H9 (cell line): ENCODE results near the gene NBEAL1. TPM values are rescaled to one million over a fixed set of nuclear protein-coding genes. Genes with fewer than 3 reads are reported as not detected.

Experiments
- DNase-seq: peaks from one replicate; pipeline ENCODE4 v3.0.0-alpha.2; 2017
- H2AFZ ChIP-seq: one replicate; pipeline ENCODE4 v1.6.1; 2013; ENCODE audit warnings: mild to moderate bottlenecking, low read length, control low read depth, moderate library complexity
- H2AK5ac ChIP-seq: 2 replicates; pipeline ENCODE4 v1.6.1; 2013; ENCODE audit warnings: low read length, control low read depth, mixed read lengths; ENCODE audit not compliant: insufficient read length
- H2BK120ac ChIP-seq: one replicate; pipeline ENCODE4 v1.6.1; 2013; ENCODE audit warnings: low read depth, mild to moderate bottlenecking, low read length, control low read depth, inconsistent platforms; ENCODE audit not compliant: poor library complexity, severe bottlenecking
- H2BK12ac ChIP-seq: 2 replicates; pipeline ENCODE4 v1.6.1; 2013; ENCODE audit warnings: low read length, control low read depth, mixed read lengths, low read depth; ENCODE audit not compliant: insufficient read length
- H2BK15ac ChIP-seq: 2 replicates; pipeline ENCODE4 v1.6.1; 2013; ENCODE audit warnings: low read depth, low read length, control low read depth
- H2BK20ac ChIP-seq: one replicate; pipeline ENCODE4 v1.6.1; 2013; ENCODE audit warnings: low read depth, mild to moderate bottlenecking, low read length, control low read depth, inconsistent platforms; ENCODE audit not compliant: poor library complexity, severe bottlenecking
- H2BK5ac ChIP-seq: 2 replicates; pipeline ENCODE4 v1.6.1; 2013; ENCODE audit warnings: low read length, control low read depth, mixed read lengths; ENCODE audit not compliant: insufficient read length
- H3K14ac ChIP-seq: 2 replicates; pipeline ENCODE4 v1.6.1; 2013; ENCODE audit warnings: low read length, control low read depth; ENCODE audit not compliant: insufficient read depth
- H3K18ac ChIP-seq: 2 replicates; pipeline ENCODE4 v1.6.1; 2013; ENCODE audit warnings: low read depth, mild to moderate bottlenecking, mixed read lengths, low read length, control low read depth; ENCODE audit not compliant: insufficient read length
- H3K23ac ChIP-seq: 2 replicates; pipeline ENCODE4 v1.6.1; 2013; ENCODE audit warnings: low read length, control low read depth, mixed read lengths, low read depth; ENCODE audit not compliant: insufficient read length
- H3K23me2 ChIP-seq: 2 replicates; pipeline ENCODE4 v1.6.1; 2013; ENCODE audit warnings: low read depth, mild to moderate bottlenecking, mixed read lengths, low read length, control low read depth; ENCODE audit not compliant: insufficient read length, poor library complexity, severe bottlenecking
- H3K27ac ChIP-seq: 2 replicates; pipeline ENCODE4 v1.5.1; 2013; ENCODE audit warnings: low read length, control low read depth, mixed read lengths, low read depth; ENCODE audit not compliant: insufficient read length
- H3K27me3 ChIP-seq: 2 replicates; pipeline ENCODE4 v1.6.1; 2013; ENCODE audit warnings: low read length, control low read depth, inconsistent platforms; ENCODE audit not compliant: insufficient read depth
- H3K4ac ChIP-seq: 2 replicates; pipeline ENCODE4 v1.6.1; 2013; ENCODE audit warnings: low read depth, mild to moderate bottlenecking, control low read depth, inconsistent platforms, low read length, moderate library complexity
- H3K4me1 ChIP-seq: 2 replicates; pipeline ENCODE4 v1.6.1; 2013; ENCODE audit warnings: low read length, control low read depth, inconsistent platforms; ENCODE audit not compliant: insufficient read depth
- H3K4me2 ChIP-seq: 2 replicates; pipeline ENCODE4 v1.6.1; 2013; ENCODE audit warnings: low read length, control low read depth, mixed read lengths; ENCODE audit not compliant: insufficient read length, insufficient read depth
- H3K56ac ChIP-seq: 2 replicates; pipeline ENCODE4 v1.6.1; 2013; ENCODE audit warnings: low read depth, mild to moderate bottlenecking, mixed read lengths, low read length, control low read depth; ENCODE audit not compliant: insufficient read length
- H3K79me1 ChIP-seq: 2 replicates; pipeline ENCODE4 v1.6.1; 2013; ENCODE audit warnings: low read depth, mild to moderate bottlenecking, moderate library complexity, low read length, control low read depth, inconsistent platforms; ENCODE audit not compliant: insufficient read depth, poor library complexity, severe bottlenecking
- H3K79me2 ChIP-seq: 2 replicates; pipeline ENCODE4 v1.6.1; 2013; ENCODE audit warnings: low read length, control low read depth, inconsistent platforms; ENCODE audit not compliant: insufficient read depth
- H3K9ac ChIP-seq: 2 replicates; pipeline ENCODE4 v1.6.1; 2013; ENCODE audit warnings: low read length, control low read depth, mixed read lengths; ENCODE audit not compliant: insufficient read length; ENCODE audit errors: extremely low read depth
- H3K9me3 ChIP-seq: one replicate; pipeline ENCODE4 v1.6.1; 2013; ENCODE audit warnings: low read depth, low read length, inconsistent platforms; ENCODE audit not compliant: control insufficient read depth
- H3T11ph ChIP-seq: one replicate; pipeline ENCODE4 v1.6.1; 2013; ENCODE audit warnings: mild to moderate bottlenecking, low read length, control low read depth, inconsistent platforms
- H4K20me1 ChIP-seq: one replicate; pipeline ENCODE4 v1.6.1; 2013; ENCODE audit not compliant: control insufficient read depth, insufficient read length, insufficient read depth
- H4K5ac ChIP-seq: 2 replicates; pipeline ENCODE4 v1.6.1; 2013; ENCODE audit warnings: low read depth, mild to moderate bottlenecking, mixed read lengths, low read length, control low read depth; ENCODE audit not compliant: insufficient read length
- H4K8ac ChIP-seq: replicated peaks from 2 replicates; pipeline ENCODE4 v1.6.1; 2013; ENCODE audit warnings: low read length, control low read depth, mixed read lengths, low read depth; ENCODE audit not compliant: insufficient read length
- H4K91ac ChIP-seq: 2 replicates; pipeline ENCODE4 v1.6.1; 2013; ENCODE audit warnings: low read depth, mild to moderate bottlenecking, moderate library complexity, mixed read lengths, low read length, control low read depth; ENCODE audit not compliant: insufficient read length
- H3K27ac Mint-ChIP-seq, 3 experiments: 2 replicates in 2 of 3; 3 replicates in 1 of 3; pipeline ENCODE4 v1.8.0; 2020 to 2021; ENCODE audit warnings: mixed read lengths in 3 of 3, mild to moderate bottlenecking in 1 of 3, moderate library complexity in 1 of 3
- H3K27me3 Mint-ChIP-seq: 2 replicates; pipeline ENCODE4 v1.8.0; 2021; ENCODE audit warnings: low read depth, mild to moderate bottlenecking, moderate library complexity, mixed read lengths
- H3K36me3 Mint-ChIP-seq, 3 experiments: 2 replicates in 2 of 3; 3 replicates in 1 of 3; pipeline ENCODE4 v1.8.0; 2020 to 2021; ENCODE audit warnings: low read depth in 3 of 3, mixed read lengths in 3 of 3; ENCODE audit not compliant: insufficient read depth in 1 of 3
- H3K4me1 Mint-ChIP-seq, 2 experiments: 2 replicates each; pipeline ENCODE4 v1.8.0; 2020; ENCODE audit warnings: mixed read lengths in 2 of 2
- H3K4me3 Mint-ChIP-seq, 2 experiments: 2 replicates in 1 of 2; 3 replicates in 1 of 2; pipeline ENCODE4 v1.8.0; 2020 to 2021; ENCODE audit warnings: mild to moderate bottlenecking in 2 of 2, mixed read lengths in 2 of 2, moderate library complexity in 1 of 2
- H3K9me3 Mint-ChIP-seq, 2 experiments: 2 replicates in 1 of 2; 3 replicates in 1 of 2; pipeline ENCODE4 v1.8.0; 2020; ENCODE audit warnings: mild to moderate bottlenecking in 2 of 2, mixed read lengths in 2 of 2, moderate library complexity in 1 of 2
- CTCF ChIP-seq: fragments of 200-600 bp; sonication (generic); conservative IDR thresholded peaks from 3 replicates; pipeline ENCODE4 v1.8.0; 2021; ENCODE audit warnings: antibody characterized with exemption, mild to moderate bottlenecking
- WGBS: extraction: QIAGEN DNeasy Blood & Tissue Kit; methylation state at CpG from one replicate; pipeline ENCODE4 v1.1.7; 2013; ENCODE audit warnings: missing lambda C conversion rate, low lambda C conversion rate, mixed read lengths; ENCODE audit not compliant: insufficient read length; ENCODE audit errors: extremely low coverage; 5-methylcytosine and 5-hydroxymethylcytosine counted together
- total RNA-seq: library from RNA; stranded (reverse); gene quantifications from 2 replicates; pipeline ENCODE4 v1.2.1, GENCODE V29; 2021

NBEAL1 gene
- total RNA-seq, 1 experiment from 2014 or later: 10.1 TPM

GRCh38 chr2:203240491-203240890 lies 225.8 kb downstream of the NBEAL1 start:
- H3K4ac ChIP-seq: no peak overlapping the region
- Mint-ChIP-seq H3K27ac (peak overlapping the region in 1 of 3 experiments; percentile 2; a peak in 1 of 7 replicates), H3K9me3 (no peaks in the 10 kb centered on the region; a peak in 1 of 5 replicates), H3K4me1 (peaks cover 10% of the 10 kb centered on the region in 2 experiments), H3K4me3 (peak overlapping the region; percentile 91 to 97), H3K36me3 (peaks cover 13 to 34% (median 29%) of the 10 kb centered on the region in 3 experiments), H3K27me3 (no peaks in the 10 kb centered on the region)
- no peak overlapping the region for H3K18ac ChIP-seq
- no peak overlapping the region for H2AFZ ChIP-seq
- H3K14ac ChIP-seq: no peak overlapping the region
- H3T11ph ChIP-seq: no peak overlapping the region
- no peak overlapping the region for H3K27ac ChIP-seq
- TF ChIP-seq CTCF: no peak
- no peaks in the 10 kb centered on the region for H3K79me1 ChIP-seq
- H4K8ac ChIP-seq: no peak overlapping the region
- DNase-seq: no peak
- H4K91ac ChIP-seq: no peak overlapping the region
- 100% methylated on average over 1 of the region's 5 CpGs for WGBS
- H2BK5ac ChIP-seq: no peak overlapping the region
- no peaks in the 10 kb centered on the region for H3K27me3 ChIP-seq
- H2BK15ac ChIP-seq: no peak overlapping the region
- H3K4me1 ChIP-seq: no peaks in the 10 kb centered on the region
- H3K9ac ChIP-seq: no peak overlapping the region
- H3K23ac ChIP-seq: no peak overlapping the region
- H4K5ac ChIP-seq: no peak overlapping the region
- H2AK5ac ChIP-seq: no peak overlapping the region
- H3K79me2 ChIP-seq: peaks cover 4% of the 10 kb centered on the region; the same call in 1 of the 2 replicates
- no peak overlapping the region for H2BK120ac ChIP-seq
- peak overlapping the region; percentile 13 for H3K4me2 ChIP-seq
- no peak overlapping the region for H2BK20ac ChIP-seq
- no peaks in the 10 kb centered on the region for H3K9me3 ChIP-seq
- H3K56ac ChIP-seq: no peak overlapping the region
- peaks cover 10% of the 10 kb centered on the region for H3K23me2 ChIP-seq
- no peaks in the 10 kb centered on the region for H4K20me1 ChIP-seq
- H2BK12ac ChIP-seq: peak overlapping the region; percentile 86
